Measurements from ENCODE around the gene GRIK3.

GRIK3 gene

GRCh38 chr1:37042506-37042905, 8.2 kb upstream of the GRIK3 start:
- DNase-seq, result no peak

- DNase-seq, result no peak
Measured at GRCh38 chr1:37041483-37041882, 7.2 kb upstream of the GRIK3 start.

GRCh38 chr1:37040773-37041172, 6.5 kb upstream of the GRIK3 start:
- no peak for DNase-seq

- DNase-seq, result no peak
Measured at GRCh38 chr1:37040261-37040660, 5.9 kb upstream of the GRIK3 start.

GRCh38 chr1:37038227-37039093, 4.1 kb upstream of the GRIK3 start:
- DNase-seq, result no peak

- DNase-seq, result no peak
Measured at GRCh38 chr1:37037690-37038089, 3.4 kb upstream of the GRIK3 start.

- no peak for DNase-seq
Measured at GRCh38 chr1:37036667-37037053, 2.3 kb upstream of the GRIK3 start.

- no peak for DNase-seq
Measured at GRCh38 chr1:37035796-37036666, 1.7 kb upstream of the GRIK3 start.

- DNase-seq, result no peak
Measured at GRCh38 chr1:37035014-37035691, 838 bp upstream of the GRIK3 start.

GRCh38 chr1:37033355-37034101, 787 bp downstream of the GRIK3 start:
- no peak for DNase-seq

GRCh38 chr1:37032660-37033354, 1.5 kb downstream of the GRIK3 start:
- no peak for DNase-seq

GRCh38 chr1:37031871-37032270, 2.4 kb downstream of the GRIK3 start:
- no peak for DNase-seq

GRCh38 chr1:37031429-37031828, 2.9 kb downstream of the GRIK3 start:
- no peak for DNase-seq

- DNase-seq, result no peak
Measured at GRCh38 chr1:37028981-37029617, 5.2 kb downstream of the GRIK3 start.

- DNase-seq, result no peak
Measured at GRCh38 chr1:37021502-37021901, 12.8 kb downstream of the GRIK3 start.

GRCh38 chr1:37020653-37021277, 13.6 kb downstream of the GRIK3 start:
- no peak for DNase-seq

GRCh38 chr1:37018510-37018909, 15.8 kb downstream of the GRIK3 start:
- DNase-seq, result no peak

GRCh38 chr1:37017720-37018119, 16.6 kb downstream of the GRIK3 start:
- DNase-seq, result no peak

GRCh38 chr1:37016121-37016520, 18.2 kb downstream of the GRIK3 start:
- DNase-seq, result no peak

GRCh38 chr1:37015713-37016112, 18.6 kb downstream of the GRIK3 start:
- DNase-seq, result no peak

GRCh38 chr1:37012226-37012625, 22.1 kb downstream of the GRIK3 start:
- no peak for DNase-seq
